Osteocyte (in vitro differentiated cells): ENCODE measurements around the gene RHOXF1. TPM values are rescaled to one million over a fixed set of nuclear protein-coding genes. Genes with fewer than 3 reads are reported as not detected.
"Not testable (repeated sequence)": the region's sequence is repeated elsewhere in the genome, so short reads cannot be mapped to it uniquely, and the experiment has no call there.

Experiments used
- DNase-seq: peaks from one replicate; pipeline ENCODE4 v3.0.0; 2021; ENCODE audit warnings: mixed read lengths; ENCODE audit not compliant: unreplicated experiment; ENCODE audit errors: extremely low spot score
- H3K27ac Mint-ChIP-seq: one replicate; pipeline ENCODE4 v1.8.0; 2021; ENCODE audit warnings: mild to moderate bottlenecking, mixed read lengths; ENCODE audit not compliant: unreplicated experiment
- H3K27me3 Mint-ChIP-seq: one replicate; pipeline ENCODE4 v1.8.0; 2021; ENCODE audit warnings: mixed read lengths; ENCODE audit not compliant: unreplicated experiment
- H3K36me3 Mint-ChIP-seq: one replicate; pipeline ENCODE4 v1.8.0; 2021; ENCODE audit warnings: mixed read lengths; ENCODE audit not compliant: unreplicated experiment
- H3K4me1 Mint-ChIP-seq: one replicate; pipeline ENCODE4 v1.8.0; 2021; ENCODE audit warnings: mixed read lengths; ENCODE audit not compliant: unreplicated experiment
- H3K4me3 Mint-ChIP-seq: one replicate; pipeline ENCODE4 v1.8.0; 2021; ENCODE audit warnings: mild to moderate bottlenecking, moderate library complexity, mixed read lengths; ENCODE audit not compliant: unreplicated experiment
- H3K9me3 Mint-ChIP-seq: one replicate; pipeline ENCODE4 v1.8.0; 2021; ENCODE audit warnings: mixed read lengths; ENCODE audit not compliant: unreplicated experiment
- CTCF ChIP-seq: fragments of 200-600 bp; sonication (generic); IDR thresholded peaks from 2 replicates; pipeline ENCODE4 v1.5.0; 2021; ENCODE audit warnings: antibody characterized with exemption, mild to moderate bottlenecking, moderate library complexity
- total RNA-seq: library from RNA; stranded (reverse); gene quantifications from 2 replicates; pipeline ENCODE4 v1.2.1, GENCODE V29; 2021

Gene RHOXF1
- total RNA-seq, 1 donor from 2014 or later = not detected

DNA sequence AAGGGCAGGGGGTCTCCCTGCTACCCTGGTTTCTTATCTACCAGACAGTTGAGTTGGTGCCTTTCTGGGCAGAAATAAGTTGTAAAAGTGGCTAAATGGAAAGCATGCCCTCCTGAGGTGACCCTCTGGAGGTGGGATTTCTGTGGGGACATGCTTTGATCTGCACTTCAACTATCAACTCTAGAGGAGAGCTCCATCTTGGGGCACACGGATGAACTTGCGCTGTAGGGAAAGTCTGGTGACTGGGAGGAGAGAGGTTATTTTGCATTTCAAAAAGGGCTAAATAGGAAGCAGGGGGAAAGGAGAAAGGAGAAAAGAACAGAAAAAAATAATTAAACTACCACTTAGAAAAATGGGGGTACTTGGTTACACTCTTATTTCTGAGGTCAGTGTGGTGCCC lies 25.5 kb downstream of the RHOXF1 start:
- DNase-seq = no peak
- Mint-ChIP-seq H3K27ac (no peak overlapping the region), H3K9me3 (peaks cover 4% of the 10 kb centered on the region), H3K4me3 (no peak overlapping the region), H3K4me1 (no peaks in the 10 kb centered on the region), H3K36me3 (no peaks in the 10 kb centered on the region), H3K27me3 (peaks cover 8% of the 10 kb centered on the region)
- TF ChIP-seq CTCF = no peak

DNA sequence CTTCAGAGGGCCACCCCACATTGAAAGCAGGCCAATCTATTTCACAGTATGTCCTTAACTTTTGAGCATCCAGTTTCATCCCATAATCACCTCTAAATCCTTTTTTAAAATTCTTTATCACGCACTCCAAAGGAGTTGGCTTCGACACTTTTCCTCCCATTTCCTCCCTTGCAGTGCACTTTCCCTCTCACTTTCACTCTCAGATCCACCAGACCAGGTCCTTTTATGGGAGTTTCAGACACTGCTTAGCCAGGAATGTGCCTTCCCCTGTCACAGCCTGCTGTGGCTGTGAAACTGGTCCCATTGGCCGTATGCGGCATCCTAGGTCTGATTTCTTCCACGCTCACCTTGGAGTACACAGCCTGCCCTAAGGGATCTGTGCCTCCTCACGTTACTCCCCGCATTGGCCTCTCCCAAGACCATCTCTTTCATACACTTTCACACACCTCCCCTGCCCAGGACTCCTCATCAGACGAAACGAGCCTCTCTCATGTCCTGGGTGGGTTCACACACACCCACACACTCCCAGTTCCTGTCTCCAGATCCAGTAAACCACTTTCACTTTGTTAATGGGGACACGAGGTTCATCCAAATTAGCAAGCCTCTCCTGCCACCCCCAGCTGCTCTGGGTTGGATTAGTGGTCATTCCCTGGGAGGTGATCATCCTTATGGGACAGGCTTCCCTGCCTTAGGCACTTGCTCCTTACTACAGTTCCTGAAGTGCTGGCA lies 28.3 kb downstream of the RHOXF1 start:
- H3K4me1 Mint-ChIP-seq = no peaks in the 10 kb centered on the region
- H3K9me3 Mint-ChIP-seq = no peaks in the 10 kb centered on the region
- DNase-seq = no peak
- H3K4me3 Mint-ChIP-seq = no peak overlapping the region
- H3K36me3 Mint-ChIP-seq = no peaks in the 10 kb centered on the region
- TF ChIP-seq CTCF = no peak
- H3K27me3 Mint-ChIP-seq = peaks cover 5% of the 10 kb centered on the region
- H3K27ac Mint-ChIP-seq = no peak overlapping the region

- H3K27me3 Mint-ChIP-seq, H3K4me1 Mint-ChIP-seq, H3K36me3 Mint-ChIP-seq, H3K27ac Mint-ChIP-seq, H3K9me3 Mint-ChIP-seq, H3K4me3 Mint-ChIP-seq, DNase-seq: not testable (repeated sequence)
Measured at GRCh38 chrX:120085553-120086185, 30.0 kb downstream of the RHOXF1 start.

DNA sequence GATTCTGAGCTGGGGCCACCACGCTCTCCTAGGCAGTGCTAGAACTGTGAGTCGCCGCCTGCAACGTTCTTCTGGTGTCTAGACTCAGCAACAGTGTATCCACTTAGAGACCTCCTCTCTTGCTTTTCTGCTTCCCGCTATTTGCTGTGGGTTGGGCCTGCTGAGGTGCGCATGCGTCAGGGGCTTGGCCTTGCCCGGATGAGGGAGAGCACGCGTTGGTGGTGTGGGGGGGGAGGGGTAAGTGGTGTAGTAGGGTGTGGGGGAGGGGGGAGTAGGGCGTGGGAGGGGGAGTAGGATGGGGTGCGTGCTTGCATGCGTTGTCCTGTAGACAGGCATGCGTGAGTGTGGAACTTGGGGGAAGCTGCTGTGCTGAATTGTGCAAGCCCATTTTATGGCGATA lies 38.1 kb downstream of the RHOXF1 start, which contains the start of gene RHOXF2B:
RHOXF2B (minus strand) TSS at position 101 of the 400 bp plus-strand sequence. CDS start 138 bp downstream, outside the sequence.
- not testable (repeated sequence) for H3K4me1 Mint-ChIP-seq, H3K36me3 Mint-ChIP-seq, H3K9me3 Mint-ChIP-seq, DNase-seq, H3K27ac Mint-ChIP-seq, H3K27me3 Mint-ChIP-seq, H3K4me3 Mint-ChIP-seq

DNA sequence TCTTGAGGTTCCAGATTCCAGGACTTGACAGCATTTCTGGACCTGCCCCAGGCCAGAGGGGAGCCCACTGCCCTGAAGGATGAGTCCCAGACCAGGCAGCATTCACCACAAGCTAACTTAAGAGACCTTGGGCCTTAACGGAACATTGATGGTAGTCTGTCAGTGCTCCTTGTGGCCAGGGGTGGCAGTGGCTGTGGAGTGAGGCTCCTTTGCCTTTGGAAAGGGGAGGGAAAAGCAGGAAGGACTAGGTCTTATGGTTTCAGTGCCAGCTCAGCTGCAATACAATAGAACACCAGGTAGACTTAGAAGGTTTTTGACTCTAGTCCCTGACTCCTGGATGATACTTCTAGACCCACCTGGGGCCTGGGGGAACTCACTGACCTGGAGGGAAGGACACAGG lies 49.5 kb downstream of the RHOXF1 start:
- not testable (repeated sequence) for H3K36me3 Mint-ChIP-seq, H3K27ac Mint-ChIP-seq, H3K4me3 Mint-ChIP-seq, H3K4me1 Mint-ChIP-seq, DNase-seq, H3K9me3 Mint-ChIP-seq, H3K27me3 Mint-ChIP-seq

Other genes with a start within 250 kb of the RHOXF1 start
- 13.3 and 13.5 TPM in 2 replicates for gene RNF113A, start 244.2 kb downstream of the RHOXF1 start, total RNA-seq
- 85.4 and 87.8 TPM in 2 replicates for gene NDUFA1, start 244.1 kb downstream of the RHOXF1 start, total RNA-seq
- not detected in 2 replicates for gene AKAP14, start 220.0 kb downstream of the RHOXF1 start, total RNA-seq
- 8.3 and 9.7 TPM in 2 replicates for gene NKAP, start 172.2 kb downstream of the RHOXF1 start, total RNA-seq
- not detected in 2 replicates for gene RHOXF2B, start 38.2 kb downstream of the RHOXF1 start, total RNA-seq
- not detected in 2 replicates for gene RHOXF2, start 42.7 kb upstream of the RHOXF1 start, total RNA-seq
- gene ZBTB33, start 134.9 kb upstream of the RHOXF1 start, total RNA-seq = 14.3 and 14.8 TPM in 2 replicates
- gene TMEM255A, start 195.5 kb upstream of the RHOXF1 start, total RNA-seq = 0.16 TPM in 2 replicates
- gene ATP1B4, start 246.2 kb upstream of the RHOXF1 start, total RNA-seq = not detected in 2 replicates